WTC11 (cell line): Measurements from ENCODE around the gene WWOX. TPM values are rescaled to one million over a fixed set of nuclear protein-coding genes. Genes with fewer than 3 reads are reported as not detected.

ENCODE experiments used
- ATAC-seq: fragments of 200-7000 bp; cut with Tn5 transposase; 2 replicates; pipeline ENCODE4 v1.10.0; 2021; ENCODE audit warnings: mild to moderate bottlenecking, moderate library complexity
- CTCF ChIA-PET: fragments of 300-600 bp; sonication (Branson Sonifier 250); formaldehyde crosslinking; loops from one replicate; lab custom pipeline; 2021; ENCODE audit warnings: antibody characterized with exemption; lab: Charles Lee
- POLR2A ChIA-PET: fragments of 350-600 bp; sonication (Branson Sonifier 250); formaldehyde crosslinking; loops from one replicate; lab custom pipeline; 2021; ENCODE audit warnings: antibody characterized with exemption; lab: Charles Lee
- DNase-seq: peaks from one replicate; pipeline ENCODE4 v3.0.0; 2021; ENCODE audit warnings: low spot score
- H3K27ac Mint-ChIP-seq: 2 replicates; pipeline ENCODE4 v1.8.0; 2021; ENCODE audit warnings: mixed read lengths
- H3K27me3 Mint-ChIP-seq: 2 replicates; pipeline ENCODE4 v1.8.0; 2021; ENCODE audit warnings: low read depth, mild to moderate bottlenecking, moderate library complexity, mixed read lengths
- H3K36me3 Mint-ChIP-seq: 2 replicates; pipeline ENCODE4 v1.8.0; 2021; ENCODE audit warnings: mixed read lengths
- H3K4me1 Mint-ChIP-seq: 2 replicates; pipeline ENCODE4 v1.8.0; 2022; ENCODE audit warnings: mixed read lengths
- H3K4me3 Mint-ChIP-seq: 2 replicates; pipeline ENCODE4 v1.8.0; 2021; ENCODE audit warnings: mild to moderate bottlenecking, moderate library complexity, mixed read lengths
- H3K9me3 Mint-ChIP-seq: 2 replicates; pipeline ENCODE4 v1.8.0; 2021; ENCODE audit warnings: mixed read lengths
- ATF1 ChIP-seq: sonication (generic); formaldehyde crosslinking; IDR thresholded peaks from 2 replicates; pipeline ENCODE4 v1.8.1; 2023; ENCODE audit warnings: mild to moderate bottlenecking, moderate library complexity, missing genetic modification reagents
- CREB1 ChIP-seq: sonication (generic); formaldehyde crosslinking; IDR thresholded peaks from 2 replicates; pipeline ENCODE4 v1.8.0; 2023; ENCODE audit warnings: mild to moderate bottlenecking, missing genetic modification reagents
- E2F5 ChIP-seq: sonication (generic); formaldehyde crosslinking; IDR thresholded peaks from 2 replicates; pipeline ENCODE4 v1.8.1; 2022; ENCODE audit warnings: mild to moderate bottlenecking, moderate library complexity, missing genetic modification reagents
- EMX1 ChIP-seq: fragments of 250-450 bp; sonication (Bioruptor Pico); IDR thresholded peaks from 2 replicates; pipeline ENCODE4 v1.8.0; 2021; ENCODE audit warnings: mild to moderate bottlenecking
- FOXK1 ChIP-seq: sonication (generic); formaldehyde crosslinking; IDR thresholded peaks from 2 replicates; pipeline ENCODE4 v1.8.0; 2022; ENCODE audit warnings: mild to moderate bottlenecking, moderate library complexity, missing genetic modification reagents
- FOXP4 ChIP-seq: sonication (generic); formaldehyde crosslinking; IDR thresholded peaks from 2 replicates; pipeline ENCODE4 v1.8.0; 2022; ENCODE audit warnings: mild to moderate bottlenecking, missing genetic modification reagents
- MAX ChIP-seq: sonication (generic); formaldehyde crosslinking; IDR thresholded peaks from 2 replicates; pipeline ENCODE4 v1.8.0; 2022; ENCODE audit warnings: mild to moderate bottlenecking, missing genetic modification reagents
- MLX ChIP-seq: sonication (generic); formaldehyde crosslinking; IDR thresholded peaks from 2 replicates; pipeline ENCODE4 v1.8.1; 2023; ENCODE audit warnings: mild to moderate bottlenecking, missing genetic modification reagents, moderate library complexity
- MXD4 ChIP-seq: fragments of 250-450 bp; sonication (Bioruptor Pico); IDR thresholded peaks from 2 replicates; pipeline ENCODE4 v1.8.0; 2021; ENCODE audit warnings: mild to moderate bottlenecking, moderate library complexity, borderline replicate concordance
- NFE2L1 ChIP-seq: sonication (generic); formaldehyde crosslinking; IDR thresholded peaks from 2 replicates; pipeline ENCODE4 v1.8.1; 2023; ENCODE audit warnings: missing genetic modification reagents
- NR1H2 ChIP-seq: sonication (generic); formaldehyde crosslinking; IDR thresholded peaks from 2 replicates; pipeline ENCODE4 v1.9.0; 2021; ENCODE audit warnings: mild to moderate bottlenecking, moderate library complexity, missing genetic modification reagents
- SOX15 ChIP-seq: fragments of 250-450 bp; sonication (Bioruptor Pico); IDR thresholded peaks from 2 replicates; pipeline ENCODE4 v1.9.0; 2021; ENCODE audit warnings: mild to moderate bottlenecking
- TEAD1 ChIP-seq: sonication (generic); formaldehyde crosslinking; IDR thresholded peaks from 2 replicates; pipeline ENCODE4 v1.8.0; 2022; ENCODE audit warnings: mild to moderate bottlenecking, missing genetic modification reagents
- USF1 ChIP-seq: sonication (generic); formaldehyde crosslinking; IDR thresholded peaks from 2 replicates; pipeline ENCODE4 v1.8.0; 2022; ENCODE audit warnings: mild to moderate bottlenecking, missing genetic modification reagents
- USF2 ChIP-seq: sonication (generic); formaldehyde crosslinking; IDR thresholded peaks from 2 replicates; pipeline ENCODE4 v1.8.1; 2023; ENCODE audit warnings: mild to moderate bottlenecking, missing genetic modification reagents, moderate library complexity
- ZNF232 ChIP-seq: sonication (generic); formaldehyde crosslinking; IDR thresholded peaks from 2 replicates; pipeline ENCODE4 v1.8.0; 2022; ENCODE audit warnings: mild to moderate bottlenecking, missing genetic modification reagents
- ZNF416 ChIP-seq: fragments of 250-450 bp; sonication (Bioruptor Pico); IDR thresholded peaks from 2 replicates; pipeline ENCODE4 v1.9.0; 2021; ENCODE audit warnings: mild to moderate bottlenecking, inconsistent platforms
- ZNF532 ChIP-seq: fragments of 250-450 bp; sonication (Bioruptor Pico); IDR thresholded peaks from 2 replicates; pipeline ENCODE4 v1.9.0; 2021; ENCODE audit warnings: mild to moderate bottlenecking, borderline replicate concordance
- total RNA-seq: library from RNA; stranded (reverse); gene quantifications from 3 replicates; pipeline ENCODE4 v1.2.3, GENCODE V29; 2021

Gene WWOX
- total RNA-seq, 1 experiment from 2014 or later, result 15.7 TPM

GRCh38 chr16:78195797-78196196, 96.3 kb downstream of the WWOX start:
- ChIA-PET POLR2A (no interaction called here), CTCF (interaction anchor here (0.7 kb wide), 1 partner anchor 15 kb away, joined by 4 read pairs; no protein-coding TSS in a partner anchor)
- H3K27me3 Mint-ChIP-seq, result no peaks in the 10 kb centered on the region
- no peak for TF ChIP-seq MLX (CRISPR knock-in tag)
- TF ChIP-seq TEAD1 (CRISPR knock-in tag), result no peak
- no peak for TF ChIP-seq ATF1
- TF ChIP-seq SOX15 (CRISPR knock-in tag), result no peak
- no peak for TF ChIP-seq FOXP4
- no peak for TF ChIP-seq ZNF232
- TF ChIP-seq NFE2L1 (CRISPR knock-in tag), result no peak
- TF ChIP-seq MAX (CRISPR knock-in tag), result no peak
- no peak for TF ChIP-seq USF2 (CRISPR knock-in tag)
- no peak for TF ChIP-seq NR1H2 (CRISPR knock-in tag)
- TF ChIP-seq E2F5 (CRISPR knock-in tag), result no peak
- TF ChIP-seq USF1 (CRISPR knock-in tag), result no peak
- no peak for TF ChIP-seq FOXK1 (CRISPR knock-in tag)
- no peak for TF ChIP-seq EMX1 (CRISPR knock-in tag)
- no peak for TF ChIP-seq MXD4
- no peak for TF ChIP-seq ZNF532
- no peak for TF ChIP-seq ZNF416 (CRISPR knock-in tag)
- TF ChIP-seq CREB1 (CRISPR knock-in tag), result no peak
- DNase-seq (no peak), ATAC-seq (no peak)
- H3K36me3 Mint-ChIP-seq, result peaks cover 6% of the 10 kb centered on the region; the same call in 1 of the 2 replicates
- no peak overlapping the region for H3K27ac Mint-ChIP-seq
- H3K4me1 Mint-ChIP-seq, result peaks cover 22% of the 10 kb centered on the region
- peaks cover 12% of the 10 kb centered on the region for H3K9me3 Mint-ChIP-seq
- no peak overlapping the region for H3K4me3 Mint-ChIP-seq
